ENCODE measurements around the gene GRK1.

- no peak for TF ChIP-seq CTCF (IDR thresholded peaks at IDR 0.05)
- no peak for TF ChIP-seq POLR2A (IDR thresholded peaks at IDR 0.05)
- no peak for TF ChIP-seq POLR2AphosphoS5 (IDR thresholded peaks at IDR 0.05)
Observed at GRCh38 chr13:113777311-113778260, 110.6 kb downstream of the GRK1 start.

All from breast epithelium (tissue), 3 donors.